GM18499 (cell line): Measurements from ENCODE around the gene PROSER2.

ENCODE experiments used
- ATAC-seq: cut with Tn5 transposase; IDR thresholded peaks from one replicate; pipeline ENCODE4 v1.9.1; 2021; ENCODE audit warnings: moderate number of reproducible peaks; ENCODE audit not compliant: insufficient read depth, unreplicated experiment

The PROSER2 gene, protein sequence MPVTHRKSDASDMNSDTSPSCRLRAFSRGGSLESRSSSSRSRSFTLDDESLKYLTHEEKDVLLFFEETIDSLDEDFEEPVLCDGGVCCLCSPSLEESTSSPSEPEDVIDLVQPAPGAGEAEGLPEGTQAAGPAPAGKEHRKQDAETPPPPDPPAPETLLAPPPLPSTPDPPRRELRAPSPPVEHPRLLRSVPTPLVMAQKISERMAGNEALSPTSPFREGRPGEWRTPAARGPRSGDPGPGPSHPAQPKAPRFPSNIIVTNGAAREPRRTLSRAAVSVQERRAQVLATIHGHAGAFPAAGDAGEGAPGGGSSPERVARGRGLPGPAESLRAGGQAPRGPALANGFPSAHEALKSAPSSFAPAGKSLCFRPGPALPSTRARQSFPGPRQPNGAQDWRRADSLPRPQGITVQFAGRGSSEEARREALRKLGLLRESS

GRCh38 chr10:11823122-11823988 is at the start of gene PROSER2:
Gene PROSER2 (plus strand): TSS chr10:11823356. CDS start chr10:11852078, 28,722 bp downstream.
- ATAC-seq: no peak

- no peak for ATAC-seq
These were observed 49.3 kb upstream of the PROSER2 start for GRCh38 chr10:11773761-11774441.

GRCh38 chr10:11775412-11775811 is 47.7 kb upstream of the PROSER2 start:
- ATAC-seq: no peak

DNA sequence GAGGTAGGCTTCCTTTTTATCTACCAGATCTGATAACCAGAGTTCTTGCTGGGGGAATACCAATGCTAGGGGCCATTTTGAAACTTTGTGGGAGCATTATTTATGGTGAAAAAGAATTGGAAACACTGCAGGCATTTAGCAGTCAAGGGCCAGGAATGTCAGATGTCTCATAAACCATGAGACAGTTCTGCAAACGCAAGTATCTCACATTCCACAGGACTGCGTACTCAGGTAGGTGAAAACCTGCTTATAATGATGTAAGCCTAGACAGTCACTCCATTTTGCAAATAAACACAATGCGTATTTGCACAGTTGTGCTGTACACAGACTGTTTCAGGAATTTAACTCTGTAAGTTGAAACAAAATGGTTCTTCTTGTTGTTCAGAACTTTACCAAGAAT is 47.1 kb upstream of the PROSER2 start:
- ATAC-seq: no peak

- ATAC-seq: no peak
These were observed 42.0 kb upstream of the PROSER2 start for GRCh38 chr10:11781114-11781513.

- ATAC-seq: peak; percentile 43
These were observed 40.2 kb upstream of the PROSER2 start for GRCh38 chr10:11782793-11783557.

GRCh38 chr10:11783558-11783865 is 39.6 kb upstream of the PROSER2 start:
- no peak for ATAC-seq

DNA sequence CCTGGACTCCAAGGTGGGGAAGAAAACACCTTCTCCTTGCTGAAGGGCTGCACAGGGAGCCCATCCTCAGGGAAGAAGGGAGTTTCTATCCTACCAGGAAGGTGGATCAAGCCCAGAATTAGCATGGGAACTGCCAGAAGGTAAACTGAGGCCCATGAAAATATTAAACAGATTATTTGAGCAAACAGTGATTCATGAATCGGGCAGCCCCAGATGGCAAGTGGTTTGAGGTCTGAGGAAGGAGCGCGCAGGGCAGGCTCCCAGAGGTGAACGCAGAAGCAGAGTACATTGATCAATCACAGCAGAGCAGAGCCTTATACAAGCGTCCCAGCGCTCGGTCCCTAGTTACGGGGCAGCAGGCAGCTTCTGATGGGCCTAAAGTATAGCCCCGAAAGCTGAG is 35.8 kb upstream of the PROSER2 start:
- no peak for ATAC-seq

DNA sequence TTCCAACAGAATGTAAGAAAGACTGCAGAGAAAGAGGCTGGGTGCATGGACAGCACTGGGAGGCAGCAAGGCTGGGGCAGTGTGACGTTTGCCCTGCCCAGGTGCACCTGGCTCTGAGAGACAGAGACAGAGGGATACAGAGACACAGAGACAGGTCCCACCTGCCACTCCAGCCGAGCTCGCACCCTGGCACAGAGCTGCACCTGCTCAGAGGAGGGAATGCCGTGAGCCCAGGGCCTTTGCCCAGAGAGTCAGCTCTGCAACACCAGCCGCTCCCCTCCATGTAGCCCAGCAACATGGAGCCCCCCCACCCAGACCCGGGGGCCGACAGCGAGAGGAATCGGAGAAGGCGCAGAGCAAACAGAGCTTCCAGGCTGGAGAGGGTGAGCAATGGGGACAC is 35.3 kb upstream of the PROSER2 start:
- no peak for ATAC-seq

- ATAC-seq: no peak
These were observed 33.9 kb upstream of the PROSER2 start for GRCh38 chr10:11789306-11789705.

DNA sequence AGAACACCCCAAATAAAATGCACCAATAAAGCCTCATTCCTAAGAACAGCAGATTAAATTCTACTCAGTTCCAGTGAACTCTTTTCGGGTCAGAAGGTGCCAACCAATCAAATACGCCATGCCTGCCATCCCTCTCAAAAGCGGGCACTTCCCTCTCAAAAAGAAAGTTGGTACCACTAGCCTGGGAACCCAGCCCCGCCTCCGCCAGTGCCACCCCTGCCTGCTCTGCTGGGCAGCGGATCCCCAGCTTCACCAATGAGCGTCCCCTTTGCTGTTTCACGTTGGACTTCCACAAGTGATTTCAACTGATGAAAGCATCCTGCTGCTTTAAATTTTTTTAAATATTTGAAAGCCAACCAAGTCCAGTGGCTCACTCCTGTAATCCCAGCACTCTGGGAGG is 33.2 kb upstream of the PROSER2 start:
- ATAC-seq: no peak

GRCh38 chr10:11793762-11794479 is 29.2 kb upstream of the PROSER2 start:
- ATAC-seq: no peak

GRCh38 chr10:11794566-11794965 is 28.6 kb upstream of the PROSER2 start:
- no peak for ATAC-seq

GRCh38 chr10:11795101-11795920 is 27.8 kb upstream of the PROSER2 start:
- ATAC-seq: no peak

- ATAC-seq: no peak
These were observed 26.7 kb upstream of the PROSER2 start for GRCh38 chr10:11796474-11796873.

DNA sequence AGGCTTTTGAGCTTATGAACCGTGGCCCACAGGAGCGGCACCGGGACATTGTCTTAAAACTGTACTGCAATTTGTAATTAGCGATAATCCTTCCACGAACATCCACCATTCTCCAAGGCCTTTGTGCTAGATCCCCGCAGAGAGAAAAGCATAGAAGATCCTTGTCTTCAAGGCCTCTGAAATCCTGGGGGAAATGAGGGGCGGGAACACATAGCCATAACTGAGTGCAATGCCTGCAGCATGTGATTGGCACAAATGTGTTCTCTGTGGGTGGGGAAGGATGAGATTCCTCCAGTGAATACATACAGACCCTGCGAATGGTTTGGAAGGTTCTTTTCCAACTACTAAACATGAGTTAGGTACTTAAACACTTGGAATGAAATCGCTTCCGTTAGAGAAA is 25.9 kb upstream of the PROSER2 start:
- ATAC-seq: no peak

- no peak for ATAC-seq
These were observed 25.1 kb upstream of the PROSER2 start for GRCh38 chr10:11797847-11798633.
